ENCODE results near the gene RAPSN.

RAPSN gene

GRCh38 chr11:47466201-47466600 is 17.3 kb upstream of the RAPSN start:
- no peak for DNase-seq (ENCODE audit: low read depth in 2 of 2)

GRCh38 chr11:47464483-47464882 is 15.5 kb upstream of the RAPSN start:
- no peak for DNase-seq (ENCODE audit: low read depth in 2 of 2)

DNA sequence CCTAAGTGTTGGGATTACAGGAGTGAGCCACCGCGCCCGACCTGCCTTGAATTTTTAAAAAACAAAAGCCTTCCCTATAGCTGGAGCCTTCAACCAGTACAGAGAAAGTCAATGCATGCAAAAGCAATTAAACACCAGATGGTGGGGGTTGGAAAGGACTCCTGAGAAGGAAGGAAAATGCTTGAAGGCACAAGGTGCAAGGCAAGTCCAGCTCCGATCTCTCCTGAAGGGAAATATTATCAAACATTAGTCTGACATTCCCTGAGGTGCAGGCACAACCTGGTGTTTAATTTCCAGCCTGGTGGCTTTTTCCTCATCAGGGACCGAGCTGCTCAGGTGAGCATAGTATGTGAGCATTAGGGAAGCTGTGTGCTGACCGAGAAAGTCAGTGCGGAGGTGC is 12.9 kb upstream of the RAPSN start:
- DNase-seq (ENCODE audit: low read depth in 2 of 2) = no peak

GRCh38 chr11:47460571-47461235 is 11.8 kb upstream of the RAPSN start:
- no peak for DNase-seq (ENCODE audit: low read depth in 2 of 2)

DNA sequence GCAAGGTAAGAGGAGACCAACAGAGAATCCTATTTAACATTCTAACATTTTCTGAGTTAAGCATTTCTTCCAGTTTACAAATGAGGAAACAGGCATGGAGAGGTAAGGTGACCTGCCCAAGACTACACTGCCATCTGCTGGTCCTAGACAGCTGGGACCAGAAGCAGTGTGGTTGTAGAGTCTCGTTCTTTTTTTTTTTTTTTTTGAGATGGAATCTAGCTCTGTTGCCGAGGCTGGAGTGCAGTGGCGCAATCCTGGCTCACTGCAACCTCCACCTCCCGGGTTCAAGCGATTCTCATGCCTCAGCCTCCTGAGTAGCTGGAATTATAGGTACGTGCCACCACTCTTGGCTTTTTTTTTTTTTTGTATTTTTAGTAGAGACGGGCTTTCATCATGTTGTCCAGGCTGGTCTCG is 5.3 kb upstream of the RAPSN start:
- peak; percentile 10 to 14 for DNase-seq (ENCODE audit: low read depth in 2 of 2)

GRCh38 chr11:47453365-47453764 is 4.4 kb upstream of the RAPSN start:
- no peak for DNase-seq (ENCODE audit: low read depth in 2 of 2)

GRCh38 chr11:47451990-47452389 is 3.1 kb upstream of the RAPSN start:
- DNase-seq (ENCODE audit: low read depth in 2 of 2) = no peak

GRCh38 chr11:47451436-47451835 is 2.5 kb upstream of the RAPSN start:
- no peak for DNase-seq (ENCODE audit: low read depth in 2 of 2)

DNA sequence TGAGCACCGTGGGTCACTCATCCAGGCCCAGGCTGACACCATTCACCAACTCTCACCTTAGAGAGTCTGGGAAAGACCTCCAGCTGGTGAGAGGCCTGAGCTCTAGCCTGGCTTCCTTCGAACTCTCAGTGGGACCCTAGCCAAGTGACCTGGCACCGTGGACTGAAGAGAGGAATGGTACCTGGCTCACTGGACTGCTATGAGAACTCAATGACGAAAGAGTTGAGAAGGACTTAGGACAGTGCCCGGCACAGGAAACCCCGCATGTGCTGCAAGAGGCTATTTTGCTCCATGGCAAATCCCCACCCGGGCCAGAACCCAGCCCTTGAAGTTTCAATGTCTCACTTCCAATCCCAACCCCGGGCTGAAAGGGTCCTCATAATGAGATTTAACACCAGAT is 605 bp upstream of the RAPSN start:
- no peak for DNase-seq (ENCODE audit: low read depth in 2 of 2)

GRCh38 chr11:47447906-47448305 is 1.0 kb downstream of the RAPSN start:
- DNase-seq (ENCODE audit: low read depth in 2 of 2) = no peak

DNA sequence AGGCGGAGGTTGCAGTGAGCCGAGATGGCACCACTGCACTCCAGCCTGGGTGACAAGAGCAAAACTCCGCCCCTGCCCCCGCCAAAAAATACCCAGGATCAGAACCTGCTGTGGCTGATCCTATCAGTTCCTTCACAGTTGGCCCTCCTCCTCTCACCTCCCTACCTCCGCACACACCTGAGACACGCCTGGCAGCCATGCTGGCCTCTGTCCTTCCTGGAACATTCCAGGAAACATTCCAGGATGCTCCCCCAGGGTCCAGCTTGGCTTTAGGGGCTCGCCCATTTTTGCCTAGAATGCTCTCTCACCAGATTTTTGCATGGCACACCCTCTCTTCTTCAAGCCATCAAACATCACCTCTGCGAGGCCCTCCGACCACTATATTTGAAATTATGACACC is 2.1 kb downstream of the RAPSN start:
- no peak for DNase-seq (ENCODE audit: low read depth in 2 of 2)

DNA sequence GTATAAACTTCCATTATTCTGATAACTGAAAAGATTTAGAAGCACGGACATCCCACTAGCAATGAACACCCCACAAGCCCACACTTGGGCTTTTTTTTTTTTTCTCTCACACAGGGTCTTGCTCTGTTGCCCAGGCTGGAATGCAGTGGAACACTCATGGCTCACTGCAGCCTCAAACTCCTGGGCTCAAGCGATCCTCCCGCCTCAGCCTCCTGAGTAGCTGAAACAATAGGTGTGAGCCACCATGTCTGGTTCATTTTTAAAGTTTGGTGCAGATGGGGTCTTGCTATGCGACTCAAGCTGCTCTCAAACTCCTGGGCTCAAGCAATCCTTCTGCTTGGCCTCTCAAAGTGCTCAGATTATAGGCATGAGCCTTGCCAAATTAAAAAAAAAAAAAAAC is 3.1 kb downstream of the RAPSN start:
- DNase-seq (ENCODE audit: low read depth in 2 of 2) = no peak

DNA sequence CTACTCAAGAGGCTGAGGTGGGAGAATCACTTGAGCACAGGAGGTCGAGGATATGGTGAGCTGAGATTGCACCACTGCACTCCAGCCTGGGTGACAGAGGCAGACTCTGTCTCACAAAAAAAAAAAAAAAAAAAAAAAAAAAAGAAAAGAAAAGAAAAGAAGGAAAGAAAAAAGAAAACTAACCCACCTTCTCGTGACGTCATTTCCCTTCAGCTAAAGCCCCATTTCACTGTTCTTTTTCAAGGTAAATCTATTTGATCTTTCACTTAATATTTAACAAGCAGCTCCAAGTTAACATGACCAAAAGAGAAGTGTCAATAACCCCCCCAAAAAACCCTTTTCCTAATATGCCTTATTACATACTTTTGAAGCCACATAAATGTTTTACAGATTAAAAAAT is 5.1 kb downstream of the RAPSN start:
- DNase-seq (ENCODE audit: low read depth in 2 of 2) = no peak

- DNase-seq (ENCODE audit: low read depth in 2 of 2) = no peak
These were observed 5.8 kb downstream of the RAPSN start for GRCh38 chr11:47443028-47443700.

- no peak for DNase-seq (ENCODE audit: low read depth in 2 of 2)
These were observed 6.4 kb downstream of the RAPSN start for GRCh38 chr11:47442514-47442913.

GRCh38 chr11:47441421-47441820 is 7.5 kb downstream of the RAPSN start:
- DNase-seq (ENCODE audit: low read depth in 2 of 2) = no peak

- no peak for DNase-seq (ENCODE audit: low read depth in 2 of 2)
These were observed 8.9 kb downstream of the RAPSN start for GRCh38 chr11:47440054-47440476.

GRCh38 chr11:47438721-47439120 is 10.2 kb downstream of the RAPSN start:
- DNase-seq (ENCODE audit: low read depth in 2 of 2) = no peak

DNA sequence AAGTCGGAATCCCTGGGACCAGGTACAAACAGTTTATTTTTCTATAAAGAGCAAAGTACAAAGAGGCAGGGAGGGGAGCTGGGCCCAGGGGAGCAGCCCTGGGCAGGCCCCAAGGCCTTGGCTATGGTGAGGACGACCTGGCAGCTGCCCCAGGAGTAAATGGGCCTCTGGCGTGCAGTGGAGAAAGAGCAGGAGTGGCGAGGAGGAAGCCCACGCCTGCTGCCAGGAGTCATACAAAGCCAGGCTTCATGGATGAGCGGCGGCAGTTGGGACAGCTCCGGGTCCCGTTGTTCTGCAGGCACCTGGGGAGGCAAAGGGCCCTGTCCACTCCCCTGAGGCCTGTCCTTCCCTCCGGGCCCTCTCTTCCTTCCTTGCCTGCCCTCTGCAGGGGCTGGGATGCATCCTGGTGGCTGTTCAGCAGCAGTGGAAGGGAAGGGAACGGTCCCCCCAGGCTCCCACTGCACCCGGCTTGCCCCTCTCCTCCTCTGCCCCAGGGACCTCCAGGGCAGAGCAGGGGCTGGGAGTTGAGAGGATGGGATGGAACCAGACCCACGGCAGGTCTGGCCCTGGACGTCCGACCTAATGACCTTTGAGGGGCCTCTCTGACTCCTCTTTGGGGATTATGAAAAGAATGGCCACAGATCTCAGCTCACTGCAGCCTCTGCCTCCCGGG is 11.1 kb downstream of the RAPSN start:
- no peak for DNase-seq (ENCODE audit: low read depth in 2 of 2)

- no peak for DNase-seq (ENCODE audit: low read depth in 2 of 2)
These were observed 11.7 kb downstream of the RAPSN start for GRCh38 chr11:47437218-47437745.

DNA sequence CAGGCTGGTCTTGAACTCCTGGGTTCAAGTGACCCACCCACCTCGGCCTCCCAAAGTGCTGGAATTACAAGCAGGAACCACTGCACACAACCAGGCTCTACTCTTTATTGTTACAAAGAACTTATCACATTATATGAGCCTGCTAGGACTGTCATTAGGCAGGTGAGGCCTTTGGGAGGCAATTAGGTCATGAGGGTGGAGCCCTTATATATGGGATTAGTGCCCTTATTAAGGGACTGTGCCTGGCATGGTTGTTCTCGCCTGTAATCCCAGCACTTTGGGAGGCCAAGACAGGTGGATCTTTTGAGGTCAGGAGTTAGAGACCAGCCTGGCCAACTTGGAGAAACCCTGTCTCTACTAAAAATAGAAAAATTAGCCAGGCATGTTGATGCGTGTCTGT is 12.2 kb downstream of the RAPSN start:
- no peak for DNase-seq (ENCODE audit: low read depth in 2 of 2)

DNA sequence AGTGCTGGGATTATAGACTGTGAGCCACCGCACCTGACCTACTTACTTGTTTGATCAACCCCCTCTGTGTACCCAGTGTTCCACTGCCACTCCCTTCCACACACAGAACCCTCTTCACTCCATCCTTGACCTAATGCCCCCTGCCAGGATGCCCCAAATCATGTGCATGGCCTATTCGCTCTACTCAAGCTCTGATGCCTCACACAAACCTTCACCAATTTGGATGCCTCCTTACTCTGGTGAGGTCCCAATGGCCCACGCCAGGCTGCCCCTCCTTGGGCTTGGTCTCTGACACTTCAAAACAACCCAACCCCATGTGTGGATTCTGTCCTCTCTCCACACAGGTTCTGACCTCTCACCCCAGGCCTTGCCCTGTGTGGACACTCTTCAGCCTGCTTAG is 13.2 kb downstream of the RAPSN start:
- DNase-seq (ENCODE audit: low read depth in 2 of 2) = no peak
